IMR-90 (cell line): ENCODE data around the gene SLC16A1. TPM values are rescaled to one million over a fixed set of nuclear protein-coding genes. Genes with fewer than 3 reads are reported as not detected.

Experiments
- ATAC-seq: fragments of 200-7000 bp; cut with Tn5 transposase; 2 replicates; pipeline ENCODE4 v1.9.1; 2020; ENCODE audit warnings: low read depth, mild to moderate bottlenecking, moderate library complexity
- BruUV-seq: library from RNA; stranded (reverse); fragments of 400-500 nt; replicated peaks from 2 replicates; lab custom pipeline; 2021; lab: Mats Ljungman, UMichigan
- CTCF ChIA-PET: fragments of 300-600 bp; formaldehyde crosslinking; extraction: SDS; loops from one replicate; lab custom pipeline; 2021; ENCODE audit warnings: antibody characterized with exemption; lab: Yijun Ruan, JAX
- POLR2A ChIA-PET: fragments of 300-600 bp; sonication (Branson Sonifier 250); formaldehyde crosslinking; loops from one replicate; lab custom pipeline; 2022; ENCODE audit warnings: antibody characterized with exemption; ENCODE audit not compliant: unreplicated experiment; lab: Charles Lee
- DNase-seq: peaks from one replicate; pipeline ENCODE4 v3.0.0; 2013
- H2AFZ ChIP-seq: replicated peaks from 2 replicates; pipeline ENCODE3; 2013; ENCODE audit warnings: low read length, mild to moderate bottlenecking; ENCODE audit not compliant: poor library complexity
- H2AK5ac ChIP-seq: 2 replicates; pipeline ENCODE4 v1.6.1; 2013; ENCODE audit warnings: low read depth, low read length, inconsistent platforms
- H2AK9ac ChIP-seq: replicated peaks from 2 replicates; pipeline ENCODE3; 2013; ENCODE audit warnings: mild to moderate bottlenecking, low read depth, low read length, moderate library complexity; ENCODE audit not compliant: poor library complexity
- H2BK120ac ChIP-seq: 2 replicates; pipeline ENCODE4 v1.6.1; 2013; ENCODE audit warnings: low read depth, low read length, inconsistent platforms
- H2BK15ac ChIP-seq: 3 replicates; pipeline ENCODE4 v1.6.1; 2013; ENCODE audit warnings: low read depth, low read length, inconsistent platforms
- H2BK20ac ChIP-seq: 2 replicates; pipeline ENCODE4 v1.6.1; 2013; ENCODE audit warnings: low read depth, mild to moderate bottlenecking, inconsistent platforms, low read length, moderate library complexity
- H2BK5ac ChIP-seq: 2 replicates; pipeline ENCODE4 v1.6.1; 2013; ENCODE audit warnings: mild to moderate bottlenecking, low read depth, low read length, inconsistent platforms; ENCODE audit not compliant: poor library complexity, severe bottlenecking
- H3K14ac ChIP-seq: replicated peaks from 2 replicates; pipeline ENCODE4 v1.6.1; 2013; ENCODE audit warnings: low read depth, low read length, inconsistent platforms
- H3K18ac ChIP-seq: 2 replicates; pipeline ENCODE4 v1.6.1; 2013; ENCODE audit warnings: low read depth, low read length, control low read depth
- H3K23ac ChIP-seq: 2 replicates; pipeline ENCODE4 v1.6.1; 2013; ENCODE audit warnings: low read depth, low read length, inconsistent platforms
- H3K27ac ChIP-seq: 2 replicates; pipeline ENCODE4 v1.5.1; 2013; ENCODE audit warnings: mild to moderate bottlenecking, control low read depth, low read length; ENCODE audit not compliant: insufficient read depth
- H3K27me3 ChIP-seq: 2 replicates; pipeline ENCODE4 v1.6.1; 2013; ENCODE audit warnings: low read length; ENCODE audit not compliant: control insufficient read depth, insufficient read depth
- H3K36me3 ChIP-seq: 2 replicates; pipeline ENCODE4 v1.6.1; 2013; ENCODE audit warnings: low read length, mixed read lengths; ENCODE audit not compliant: control insufficient read depth, insufficient read depth
- H3K4ac ChIP-seq: 2 replicates; pipeline ENCODE4 v1.6.1; 2013; ENCODE audit warnings: low read depth, low read length, inconsistent platforms
- H3K4me1 ChIP-seq: 2 replicates; pipeline ENCODE4 v1.6.1; 2013; ENCODE audit warnings: low read length, mixed read lengths; ENCODE audit not compliant: control insufficient read depth, insufficient read depth
- H3K4me2 ChIP-seq: 2 replicates; pipeline ENCODE4 v1.6.1; 2013; ENCODE audit warnings: low read depth, mild to moderate bottlenecking, control low read depth, low read length, moderate library complexity
- H3K4me3 ChIP-seq: 2 replicates; pipeline ENCODE4 v1.5.1; 2013; ENCODE audit warnings: low read depth, mild to moderate bottlenecking, control low read depth, low read length, moderate library complexity; ENCODE audit not compliant: insufficient read depth
- H3K56ac ChIP-seq: 2 replicates; pipeline ENCODE4 v1.6.1; 2013; ENCODE audit warnings: low read length, inconsistent platforms; ENCODE audit not compliant: insufficient read depth; ENCODE audit errors: extremely low read depth
- H3K79me1 ChIP-seq, 2 experiments: 2 replicates each; pipeline ENCODE4 v1.6.1; 2013; ENCODE audit warnings: low read length in 2 of 2, inconsistent platforms in 1 of 2, low read depth in 1 of 2
- H3K9ac ChIP-seq: 2 replicates; pipeline ENCODE4 v1.6.1; 2013; ENCODE audit warnings: low read depth, low read length, control low read depth
- H3K9me1 ChIP-seq: 2 replicates; pipeline ENCODE4 v1.6.1; 2013; ENCODE audit warnings: low read length, inconsistent platforms; ENCODE audit not compliant: insufficient read depth
- H3K9me3 ChIP-seq: 2 replicates; pipeline ENCODE4 v1.6.1; 2013; ENCODE audit warnings: low read length; ENCODE audit not compliant: control insufficient read depth, insufficient read depth
- H4K20me1 ChIP-seq: 2 replicates; pipeline ENCODE4 v1.6.1; 2013; ENCODE audit warnings: low read length, inconsistent platforms; ENCODE audit not compliant: insufficient read depth
- H4K5ac ChIP-seq: 2 replicates; pipeline ENCODE4 v1.6.1; 2013; ENCODE audit warnings: mild to moderate bottlenecking, low read depth, low read length, control low read depth
- H4K8ac ChIP-seq, 2 experiments: 2 replicates each; pipeline ENCODE4 v1.6.1; 2013; ENCODE audit warnings: low read depth in 2 of 2, low read length in 2 of 2, control low read depth in 1 of 2, inconsistent platforms in 1 of 2
- H4K91ac ChIP-seq: 2 replicates; pipeline ENCODE4 v1.6.1; 2013; ENCODE audit warnings: low read depth, low read length, inconsistent platforms; ENCODE audit not compliant: insufficient read depth
- CEBPB ChIP-seq: IDR thresholded peaks from 2 replicates; pipeline ENCODE4 v1.6.1; 2012; ENCODE audit warnings: low read depth, low read length, improper control_type of control experiment
- CHD1 ChIP-seq: IDR thresholded peaks from 2 replicates; pipeline ENCODE4 v1.6.1; 2012; ENCODE audit warnings: low read depth, low read length, improper control_type of control experiment
- FOS ChIP-seq: fragments of 150-350 bp; IDR thresholded peaks from 2 replicates; pipeline ENCODE4 v1.6.1; 2016; ENCODE audit warnings: low read depth, low read length
- MAFK ChIP-seq: IDR thresholded peaks from 2 replicates; pipeline ENCODE4 v1.6.1; 2012; ENCODE audit warnings: low read depth, low read length, improper control_type of control experiment
- MAZ ChIP-seq: IDR thresholded peaks from 2 replicates; pipeline ENCODE4 v1.6.1; 2012; ENCODE audit warnings: low read depth, mild to moderate bottlenecking, low read length, improper control_type of control experiment, moderate library complexity, borderline replicate concordance
- MXI1 ChIP-seq: IDR thresholded peaks from 2 replicates; pipeline ENCODE4 v1.6.1; 2012; ENCODE audit warnings: low read depth, mild to moderate bottlenecking, low read length, moderate library complexity, borderline replicate concordance
- NFE2L2 ChIP-seq: fragments of 150-350 bp; IDR thresholded peaks from 2 replicates; pipeline ENCODE4 v1.6.1; 2016; ENCODE audit warnings: low read depth, mild to moderate bottlenecking, low read length
- POLR2A ChIP-seq: IDR thresholded peaks from 2 replicates; pipeline ENCODE4 v1.6.1; 2012; ENCODE audit warnings: mild to moderate bottlenecking, low read depth, low read length
- RAD21 ChIP-seq: IDR thresholded peaks from 2 replicates; pipeline ENCODE4 v1.6.1; 2012; ENCODE audit warnings: low read length, improper control_type of control experiment
- RCOR1 ChIP-seq: IDR thresholded peaks from 2 replicates; pipeline ENCODE4 v1.6.1; 2012; ENCODE audit warnings: mild to moderate bottlenecking, low read length, improper control_type of control experiment; ENCODE audit not compliant: insufficient replicate concordance
- RFX5 ChIP-seq: IDR thresholded peaks from 2 replicates; pipeline ENCODE4 v1.8.0; 2012; ENCODE audit warnings: low read depth, mild to moderate bottlenecking, low read length, moderate library complexity
- SMC3 ChIP-seq: fragments of 150-350 bp; IDR thresholded peaks from 2 replicates; pipeline ENCODE4 v1.6.1; 2016; ENCODE audit warnings: low read depth, mild to moderate bottlenecking, antibody characterized with exemption, low read length, moderate library complexity
- WGBS, 2 experiments: methylation state at CpG; one replicate each; pipeline versions ENCODE4 v1.1.5 to v1.1.7; 2013; ENCODE audit warnings: missing lambda C conversion rate in 2 of 2; ENCODE audit not compliant: insufficient read length in 1 of 2; ENCODE audit errors: extremely low coverage in 2 of 2; 5-methylcytosine and 5-hydroxymethylcytosine counted together
- dilution Hi-C: fragments of 300-500 bp; cut with HindIII; formaldehyde crosslinking; loops from one replicate; pipeline ENCODE4 v1.14.3; 2018; ENCODE audit warnings: low sequenced_read_pairs; ENCODE audit not compliant: unreplicated experiment
- in situ Hi-C: fragments of 300-500 bp; cut with MboI; formaldehyde crosslinking; loops from 3 replicates; pipeline ENCODE4 v1.14.3; 2019; ENCODE audit warnings: low sequenced_read_pairs, inconsistent platforms, mixed read lengths
- intact Hi-C: fragments of 100-400 bp; cut with micrococcal nuclease; formaldehyde crosslinking; loops from 2 replicates; pipeline ENCODE4 v1.10.0; 2022
- polyA plus RNA-seq, 3 experiments: library from polyadenylated mRNA; depleted of rRNA; stranded (reverse); fragments of >200 nt; gene quantifications; 2 replicates each; pipeline ENCODE4 v1.2.3, GENCODE V29; 2012; ENCODE audit warnings: low replicate concordance in 1 of 3
- total RNA-seq: library from RNA; depleted of rRNA; stranded (reverse); fragments of >200 nt; gene quantifications from 2 replicates; pipeline ENCODE4 v1.2.3, GENCODE V29; 2012
- TF ChIP-seq, protein P1 (sequence below): conservative IDR thresholded peaks from 2 replicates; pipeline ENCODE4 v1.5.1; 2012; ENCODE audit warnings: mild to moderate bottlenecking, low read depth, low read length, improper control_type of control experiment
- TF ChIP-seq, protein P2 (sequence below): fragments of 150-350 bp; IDR thresholded peaks from 2 replicates; pipeline ENCODE4 v1.6.1; 2016; ENCODE audit warnings: low read depth, mild to moderate bottlenecking, low read length, moderate library complexity, borderline replicate concordance
- TF ChIP-seq, protein P3 (sequence below): fragments of 150-350 bp; IDR thresholded peaks from 2 replicates; pipeline ENCODE4 v1.6.1; 2017; ENCODE audit warnings: mild to moderate bottlenecking, antibody characterized with exemption, low read length, low read depth

The SLC16A1 gene
- total and polyA plus RNA-seq, 2 of the 4 experiments (the other 2 are of a cell fraction): 32.9 to 156 TPM

DNA sequence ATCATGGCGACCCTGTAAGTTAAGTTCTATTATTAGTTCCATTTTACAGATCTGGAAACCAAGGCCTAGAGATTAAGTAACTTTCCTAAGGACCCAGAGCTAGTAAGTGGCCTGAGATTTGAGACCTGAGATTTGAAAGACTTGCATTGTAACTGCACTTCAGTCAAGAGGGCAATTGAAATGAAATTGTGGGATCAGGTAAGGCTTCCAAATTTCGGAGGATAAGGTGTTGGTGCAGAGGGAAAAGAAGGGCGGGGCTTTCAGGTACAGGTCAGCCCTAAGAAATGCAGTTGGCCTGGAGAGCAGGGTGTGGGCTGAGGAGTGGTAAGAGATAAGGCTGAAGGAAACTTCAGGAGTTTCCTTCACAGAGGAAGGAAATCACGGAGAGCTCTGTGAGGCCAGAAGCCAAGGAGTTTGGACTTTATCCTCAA is 51.1 kb downstream of the SLC16A1 start:
- Histone ChIP-seq H3K79me1 (no peaks in the 10 kb centered on the region), H3K4ac (no peak overlapping the region), H2AFZ (no peak overlapping the region), H3K9me3 (no peaks in the 10 kb centered on the region), H3K14ac (no peak overlapping the region), H3K56ac (no peak overlapping the region), H2BK5ac (no peak overlapping the region), H2BK120ac (no peak overlapping the region), H3K18ac (no peak overlapping the region), H2BK15ac (no peak overlapping the region), H3K4me1 (peaks cover 6% of the 10 kb centered on the region; the same call in 1 of the 2 replicates), H2AK5ac (no peak overlapping the region), H3K4me2 (no peak overlapping the region), H4K8ac (no peak overlapping the region), H3K4me3 (no peak overlapping the region), H4K91ac (no peak overlapping the region), H2BK20ac (no peak overlapping the region), H3K9ac (no peak overlapping the region), H3K23ac (no peak overlapping the region), H4K20me1 (no peaks in the 10 kb centered on the region), H3K27ac (no peak overlapping the region), H3K9me1 (no peaks in the 10 kb centered on the region), H2AK9ac (no peak overlapping the region), H4K5ac (no peak overlapping the region), H3K36me3 (no peaks in the 10 kb centered on the region), H3K27me3 (no peaks in the 10 kb centered on the region)
- ATAC-seq: no peak
- ChIA-PET CTCF (interaction anchor here (0.7 to 0.8 kb wide), 2 partner anchors 11 kb away, joined by 3 read pairs; no protein-coding TSS in a partner anchor), POLR2A (no interaction called here)
- 56% methylated on average over 2 of the region's 4 CpGs; no CpG with 5 or more reads in 1 of the 2 experiments for WGBS, 2 experiments
- TF ChIP-seq RFX5: no peak
- no peak for TF ChIP-seq NFE2L2
- TF ChIP-seq FOS: no peak
- TF ChIP-seq, protein P1, sequence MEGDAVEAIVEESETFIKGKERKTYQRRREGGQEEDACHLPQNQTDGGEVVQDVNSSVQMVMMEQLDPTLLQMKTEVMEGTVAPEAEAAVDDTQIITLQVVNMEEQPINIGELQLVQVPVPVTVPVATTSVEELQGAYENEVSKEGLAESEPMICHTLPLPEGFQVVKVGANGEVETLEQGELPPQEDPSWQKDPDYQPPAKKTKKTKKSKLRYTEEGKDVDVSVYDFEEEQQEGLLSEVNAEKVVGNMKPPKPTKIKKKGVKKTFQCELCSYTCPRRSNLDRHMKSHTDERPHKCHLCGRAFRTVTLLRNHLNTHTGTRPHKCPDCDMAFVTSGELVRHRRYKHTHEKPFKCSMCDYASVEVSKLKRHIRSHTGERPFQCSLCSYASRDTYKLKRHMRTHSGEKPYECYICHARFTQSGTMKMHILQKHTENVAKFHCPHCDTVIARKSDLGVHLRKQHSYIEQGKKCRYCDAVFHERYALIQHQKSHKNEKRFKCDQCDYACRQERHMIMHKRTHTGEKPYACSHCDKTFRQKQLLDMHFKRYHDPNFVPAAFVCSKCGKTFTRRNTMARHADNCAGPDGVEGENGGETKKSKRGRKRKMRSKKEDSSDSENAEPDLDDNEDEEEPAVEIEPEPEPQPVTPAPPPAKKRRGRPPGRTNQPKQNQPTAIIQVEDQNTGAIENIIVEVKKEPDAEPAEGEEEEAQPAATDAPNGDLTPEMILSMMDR: no peak
- no peak for TF ChIP-seq CHD1
- TF ChIP-seq RAD21: no peak
- TF ChIP-seq MAZ: no peak
- TF ChIP-seq, protein P2, sequence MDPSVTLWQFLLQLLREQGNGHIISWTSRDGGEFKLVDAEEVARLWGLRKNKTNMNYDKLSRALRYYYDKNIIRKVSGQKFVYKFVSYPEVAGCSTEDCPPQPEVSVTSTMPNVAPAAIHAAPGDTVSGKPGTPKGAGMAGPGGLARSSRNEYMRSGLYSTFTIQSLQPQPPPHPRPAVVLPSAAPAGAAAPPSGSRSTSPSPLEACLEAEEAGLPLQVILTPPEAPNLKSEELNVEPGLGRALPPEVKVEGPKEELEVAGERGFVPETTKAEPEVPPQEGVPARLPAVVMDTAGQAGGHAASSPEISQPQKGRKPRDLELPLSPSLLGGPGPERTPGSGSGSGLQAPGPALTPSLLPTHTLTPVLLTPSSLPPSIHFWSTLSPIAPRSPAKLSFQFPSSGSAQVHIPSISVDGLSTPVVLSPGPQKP: no peak
- TF ChIP-seq MAFK: no peak
- no peak for TF ChIP-seq POLR2A
- TF ChIP-seq RCOR1: no peak
- no peak for TF ChIP-seq MXI1
- TF ChIP-seq, protein P3, sequence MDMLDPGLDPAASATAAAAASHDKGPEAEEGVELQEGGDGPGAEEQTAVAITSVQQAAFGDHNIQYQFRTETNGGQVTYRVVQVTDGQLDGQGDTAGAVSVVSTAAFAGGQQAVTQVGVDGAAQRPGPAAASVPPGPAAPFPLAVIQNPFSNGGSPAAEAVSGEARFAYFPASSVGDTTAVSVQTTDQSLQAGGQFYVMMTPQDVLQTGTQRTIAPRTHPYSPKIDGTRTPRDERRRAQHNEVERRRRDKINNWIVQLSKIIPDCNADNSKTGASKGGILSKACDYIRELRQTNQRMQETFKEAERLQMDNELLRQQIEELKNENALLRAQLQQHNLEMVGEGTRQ: no peak
- TF ChIP-seq SMC3: no peak
- no peak for TF ChIP-seq CEBPB
- DNase-seq: no peak
- BruUV-seq: no TSS peak
- dilution Hi-C loops (no loop called here), in situ Hi-C loops (no loop called here), intact Hi-C loops (no loop called here)
